ENCODE results near the gene RAC3.

The RAC3 gene

DNA sequence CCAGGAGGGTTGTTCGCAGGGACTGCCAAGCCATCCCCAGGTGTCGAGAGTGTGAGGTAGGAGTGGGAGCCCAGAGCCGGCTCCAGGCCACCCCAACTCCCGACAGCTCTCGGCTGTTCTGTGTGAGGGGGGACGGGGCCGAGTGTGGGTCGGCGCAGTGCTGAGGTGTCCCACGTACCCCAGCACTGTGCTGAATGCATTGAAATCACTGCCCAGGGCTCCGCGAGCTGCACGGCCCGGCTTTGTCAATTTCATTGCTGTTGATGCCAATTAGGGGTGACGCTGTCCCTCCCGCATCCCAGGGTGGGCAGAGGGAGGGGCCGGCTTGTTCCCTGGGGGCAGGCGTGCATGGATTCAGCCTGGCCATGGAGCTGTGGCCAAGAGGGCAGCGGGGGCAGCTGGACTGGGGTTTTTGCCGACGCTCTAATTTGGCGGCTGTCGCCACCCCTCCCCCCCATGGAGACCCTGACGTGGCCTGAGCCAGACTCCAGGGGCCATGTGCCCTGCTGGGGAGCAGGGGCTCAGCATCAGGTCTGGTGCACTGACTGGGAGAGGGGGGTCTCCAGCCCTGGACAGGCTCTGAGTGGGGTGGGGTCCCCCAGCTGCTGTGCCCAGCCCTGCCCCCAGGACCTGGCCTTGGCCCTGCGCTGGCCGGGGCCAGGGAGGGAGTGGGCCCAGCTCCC is 23.1 kb upstream of the RAC3 start:
- TF ChIP-seq TAF1 (IDR thresholded peaks at IDR 0.05; ENCODE audit: borderline replicate concordance, insufficient read depth, low read length) = no peak
- TF ChIP-seq, protein P1, sequence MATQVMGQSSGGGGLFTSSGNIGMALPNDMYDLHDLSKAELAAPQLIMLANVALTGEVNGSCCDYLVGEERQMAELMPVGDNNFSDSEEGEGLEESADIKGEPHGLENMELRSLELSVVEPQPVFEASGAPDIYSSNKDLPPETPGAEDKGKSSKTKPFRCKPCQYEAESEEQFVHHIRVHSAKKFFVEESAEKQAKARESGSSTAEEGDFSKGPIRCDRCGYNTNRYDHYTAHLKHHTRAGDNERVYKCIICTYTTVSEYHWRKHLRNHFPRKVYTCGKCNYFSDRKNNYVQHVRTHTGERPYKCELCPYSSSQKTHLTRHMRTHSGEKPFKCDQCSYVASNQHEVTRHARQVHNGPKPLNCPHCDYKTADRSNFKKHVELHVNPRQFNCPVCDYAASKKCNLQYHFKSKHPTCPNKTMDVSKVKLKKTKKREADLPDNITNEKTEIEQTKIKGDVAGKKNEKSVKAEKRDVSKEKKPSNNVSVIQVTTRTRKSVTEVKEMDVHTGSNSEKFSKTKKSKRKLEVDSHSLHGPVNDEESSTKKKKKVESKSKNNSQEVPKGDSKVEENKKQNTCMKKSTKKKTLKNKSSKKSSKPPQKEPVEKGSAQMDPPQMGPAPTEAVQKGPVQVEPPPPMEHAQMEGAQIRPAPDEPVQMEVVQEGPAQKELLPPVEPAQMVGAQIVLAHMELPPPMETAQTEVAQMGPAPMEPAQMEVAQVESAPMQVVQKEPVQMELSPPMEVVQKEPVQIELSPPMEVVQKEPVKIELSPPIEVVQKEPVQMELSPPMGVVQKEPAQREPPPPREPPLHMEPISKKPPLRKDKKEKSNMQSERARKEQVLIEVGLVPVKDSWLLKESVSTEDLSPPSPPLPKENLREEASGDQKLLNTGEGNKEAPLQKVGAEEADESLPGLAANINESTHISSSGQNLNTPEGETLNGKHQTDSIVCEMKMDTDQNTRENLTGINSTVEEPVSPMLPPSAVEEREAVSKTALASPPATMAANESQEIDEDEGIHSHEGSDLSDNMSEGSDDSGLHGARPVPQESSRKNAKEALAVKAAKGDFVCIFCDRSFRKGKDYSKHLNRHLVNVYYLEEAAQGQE (IDR thresholded peaks at IDR 0.05; ENCODE audit: insufficient read depth in 1 of 2, low read depth in 2 of 2, low read length in 2 of 2) = no peak
- no peak for TF ChIP-seq POLR2AphosphoS5 (IDR thresholded peaks at IDR 0.05; ENCODE audit: low read depth, low read length)
- no peak for TF ChIP-seq FOXP2 (optimal IDR thresholded peaks at IDR 0.05; ENCODE audit: borderline replicate concordance, extremely low read depth, extremely low read length, insufficient read depth)
- TF ChIP-seq SIN3A (IDR thresholded peaks at IDR 0.05; ENCODE audit: borderline replicate concordance, insufficient read depth, low read length) = no peak

DNA sequence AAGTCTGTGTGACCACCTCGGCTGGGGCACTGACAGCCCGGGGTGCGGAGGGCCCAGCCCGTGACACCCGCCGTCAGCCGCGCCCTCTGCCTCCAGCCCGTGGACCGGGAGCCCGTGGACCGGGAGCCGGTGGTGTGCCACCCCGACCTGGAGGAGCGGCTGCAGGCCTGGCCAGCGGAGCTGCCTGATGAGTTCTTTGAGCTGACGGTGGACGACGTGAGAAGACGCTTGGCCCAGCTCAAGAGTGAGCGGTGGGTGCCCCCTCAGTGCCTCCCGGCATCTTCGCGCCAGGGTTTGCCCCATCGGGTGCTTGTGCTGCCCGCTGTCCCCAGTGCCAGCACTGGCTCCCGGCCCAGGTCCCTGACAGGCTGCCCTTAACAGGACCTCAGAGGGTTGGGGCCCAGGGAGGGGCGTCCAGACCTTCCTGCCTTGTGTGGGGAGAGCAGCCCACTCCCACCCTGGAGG is 22.5 kb upstream of the RAC3 start:
- no peak for TF ChIP-seq FOXP2 (optimal IDR thresholded peaks at IDR 0.05; ENCODE audit: borderline replicate concordance, extremely low read depth, extremely low read length, insufficient read depth)
- no peak for TF ChIP-seq TAF1 (IDR thresholded peaks at IDR 0.05; ENCODE audit: borderline replicate concordance, insufficient read depth, low read length)

DNA sequence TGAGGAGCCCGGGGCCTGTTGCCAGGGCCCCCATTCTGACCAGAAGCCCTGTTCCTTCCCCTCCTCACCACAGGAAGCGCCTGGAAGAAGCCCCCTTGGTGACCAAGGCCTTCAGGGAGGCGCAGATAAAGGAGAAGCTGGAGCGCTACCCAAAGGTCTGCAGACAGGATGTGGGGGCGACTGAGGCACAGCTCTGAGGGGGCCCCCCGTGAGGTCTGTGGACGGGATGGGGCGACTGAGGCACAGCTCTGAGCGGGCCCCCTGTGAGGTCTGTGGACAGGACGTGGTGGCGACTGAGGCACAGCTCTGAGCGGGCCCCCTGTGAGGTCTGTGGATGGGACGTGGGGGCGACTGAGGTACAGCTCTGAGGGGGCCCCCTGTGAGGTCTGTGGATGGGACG is 22.1 kb upstream of the RAC3 start:
- TF ChIP-seq, protein P1 (IDR thresholded peaks at IDR 0.05; ENCODE audit: insufficient read depth in 1 of 2, low read depth in 2 of 2, low read length in 2 of 2) = no peak
- no peak for TF ChIP-seq SIN3A (IDR thresholded peaks at IDR 0.05; ENCODE audit: borderline replicate concordance, insufficient read depth, low read length)
- no peak for TF ChIP-seq FOXP2 (optimal IDR thresholded peaks at IDR 0.05; ENCODE audit: borderline replicate concordance, extremely low read depth, extremely low read length, insufficient read depth)
- no peak for TF ChIP-seq POLR2AphosphoS5 (IDR thresholded peaks at IDR 0.05; ENCODE audit: low read depth, low read length)
- no peak for TF ChIP-seq TAF1 (IDR thresholded peaks at IDR 0.05; ENCODE audit: borderline replicate concordance, insufficient read depth, low read length)

DNA sequence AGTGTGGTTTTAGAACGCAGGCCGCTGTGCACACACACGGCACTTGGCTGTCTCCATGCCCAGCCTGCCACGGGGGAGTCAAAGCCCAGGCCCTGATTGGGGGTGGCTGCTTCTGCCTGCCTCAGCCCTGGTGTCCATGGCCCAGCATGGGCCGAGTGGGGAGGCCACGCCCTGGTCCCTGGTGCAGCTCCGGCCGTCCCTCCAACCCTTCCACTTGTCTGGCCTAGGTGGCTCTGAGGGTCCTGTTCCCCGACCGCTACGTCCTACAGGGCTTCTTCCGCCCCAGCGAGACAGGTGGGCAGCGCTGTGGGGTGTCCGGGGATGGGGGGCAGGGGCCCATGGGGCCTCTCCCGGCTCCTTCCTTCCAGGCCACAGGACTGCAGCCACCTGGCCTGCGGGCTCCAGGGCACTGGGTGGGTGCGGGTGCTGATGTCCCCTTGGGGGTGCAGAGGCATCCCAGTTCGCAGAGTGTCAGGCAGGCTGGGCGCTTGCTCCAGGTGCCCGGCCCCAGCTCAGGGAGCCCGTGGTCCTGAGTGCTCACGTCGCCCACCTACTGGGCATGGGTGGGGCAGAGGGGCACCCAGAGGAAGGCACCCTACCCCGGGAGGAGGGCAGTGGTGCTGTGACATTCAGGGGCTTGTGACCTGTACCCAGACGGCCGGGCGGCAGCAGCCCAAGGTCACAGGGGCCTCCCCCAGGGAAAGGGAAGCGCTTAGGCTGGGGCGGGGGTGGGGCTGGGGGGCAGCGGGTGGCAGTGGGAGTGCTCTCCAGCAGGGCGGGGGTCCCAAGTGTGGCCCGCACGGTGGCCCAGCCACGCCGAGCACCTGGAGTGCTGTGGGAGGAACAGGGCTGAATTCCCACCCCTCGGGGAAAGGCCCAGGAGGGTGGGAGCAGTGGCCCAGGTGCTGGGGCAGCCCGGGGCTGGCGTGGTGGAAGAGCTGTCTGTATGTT is 20.6 kb upstream of the RAC3 start:
- TF ChIP-seq, protein P1 (IDR thresholded peaks at IDR 0.05; ENCODE audit: insufficient read depth in 1 of 2, low read depth in 2 of 2, low read length in 2 of 2) = no peak
- TF ChIP-seq FOXP2 (optimal IDR thresholded peaks at IDR 0.05; ENCODE audit: borderline replicate concordance, extremely low read depth, extremely low read length, insufficient read depth) (no peak), POLR2AphosphoS5 (IDR thresholded peaks at IDR 0.05; ENCODE audit: low read depth, low read length) (no peak), SIN3A (IDR thresholded peaks at IDR 0.05; ENCODE audit: borderline replicate concordance, insufficient read depth, low read length) (no peak), TAF1 (IDR thresholded peaks at IDR 0.05; ENCODE audit: borderline replicate concordance, insufficient read depth, low read length) (no peak)

DNA sequence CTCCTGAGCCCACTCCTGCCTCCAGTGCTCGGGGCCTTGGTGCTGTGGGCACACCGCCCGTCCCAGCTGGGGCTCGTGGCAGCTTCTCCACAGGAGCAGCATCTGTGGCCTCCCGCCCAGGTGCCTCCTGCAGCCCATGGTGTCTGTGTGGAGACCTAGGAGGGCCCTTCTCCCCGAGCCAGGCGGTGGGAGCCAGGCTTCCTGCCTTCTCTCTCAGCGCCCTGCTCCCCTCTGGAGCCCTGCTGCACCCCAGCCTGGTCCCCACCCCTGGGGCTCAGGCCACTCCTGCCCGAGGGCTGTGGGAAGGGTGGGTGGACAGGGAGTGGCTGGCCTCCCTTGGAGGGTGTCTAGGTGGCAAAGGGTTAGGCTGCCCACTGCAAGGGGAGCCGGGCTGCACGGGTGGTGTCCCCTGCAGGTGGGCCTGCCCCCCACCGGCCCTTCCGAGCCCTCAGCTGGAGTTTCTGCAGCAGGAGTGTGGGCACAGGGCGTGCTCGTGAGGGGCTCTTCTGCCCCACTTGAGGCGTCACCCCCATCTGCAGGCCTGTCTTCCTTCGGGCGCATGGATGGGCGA is 19.8 kb upstream of the RAC3 start:
- TF ChIP-seq, protein P1 (IDR thresholded peaks at IDR 0.05; ENCODE audit: insufficient read depth in 1 of 2, low read depth in 2 of 2, low read length in 2 of 2) = no peak
- TF ChIP-seq FOXP2 (optimal IDR thresholded peaks at IDR 0.05; ENCODE audit: borderline replicate concordance, extremely low read depth, extremely low read length, insufficient read depth) (no peak), SIN3A (IDR thresholded peaks at IDR 0.05; ENCODE audit: borderline replicate concordance, insufficient read depth, low read length) (no peak), POLR2AphosphoS5 (IDR thresholded peaks at IDR 0.05; ENCODE audit: low read depth, low read length) (no peak), TAF1 (IDR thresholded peaks at IDR 0.05; ENCODE audit: borderline replicate concordance, insufficient read depth, low read length) (no peak)

Data from PFSK-1 (cell line).